ENCODE results near the gene CHST11.

The CHST11 gene

DNA sequence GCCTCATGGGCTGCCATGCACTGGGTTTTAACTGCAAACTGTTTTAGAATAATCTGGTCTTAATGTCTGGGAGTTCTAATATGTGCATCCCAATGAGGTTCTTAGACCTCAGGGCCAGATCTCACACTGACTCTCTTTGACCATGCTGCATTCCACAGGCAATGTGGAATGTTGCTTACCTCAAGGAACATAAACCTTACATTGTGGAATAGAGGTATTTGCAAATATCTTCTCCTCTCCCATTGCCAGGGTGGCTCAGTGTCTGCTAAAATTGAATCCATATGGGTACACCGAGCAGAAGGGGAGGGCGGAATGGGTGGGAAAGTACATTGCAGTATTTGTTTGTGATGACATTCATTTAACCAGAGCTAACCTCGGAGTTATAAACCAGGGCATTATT, 78.6 kb downstream of the CHST11 start:
- no peaks in the 10 kb centered on the region for H3K9me3 ChIP-seq (ENCODE audit: low read length)
- no peak overlapping the region for H3K9ac ChIP-seq (ENCODE audit: low read length)
- H3K36me3 ChIP-seq (ENCODE audit: insufficient read depth, low read length): no peaks in the 10 kb centered on the region
- H3K27ac ChIP-seq (ENCODE audit: low read depth, low read length): no peak overlapping the region
- H3K4me3 ChIP-seq (ENCODE audit: low read depth in 1 of 2, low read length in 2 of 2): no peak overlapping the region
- peaks cover 15% of the 10 kb centered on the region for H3K4me1 ChIP-seq (ENCODE audit: insufficient read depth, low read length)
- H3K27me3 ChIP-seq (ENCODE audit: control insufficient read depth in 1 of 2, insufficient read depth in 2 of 2, low read length in 2 of 2): no peaks in the 10 kb centered on the region

DNA sequence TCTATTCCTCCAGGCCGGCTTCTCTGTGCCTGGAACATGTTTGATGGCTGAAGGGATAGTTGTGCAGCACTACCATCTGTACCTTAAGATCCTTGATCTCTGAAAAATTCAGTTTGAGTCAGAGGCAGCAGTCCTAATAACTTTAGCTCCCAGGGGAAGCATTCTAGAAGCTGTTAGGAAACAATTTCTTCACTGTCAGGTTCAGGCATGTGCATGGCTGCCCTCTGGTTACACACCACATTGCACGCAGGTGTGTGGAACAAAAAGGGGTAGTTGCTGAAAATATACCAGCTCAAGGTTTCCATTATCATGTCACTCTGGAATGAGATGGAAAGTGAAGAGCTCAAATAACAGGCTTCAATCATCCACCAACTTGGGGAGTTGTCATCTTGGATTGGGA, 80.1 kb downstream of the CHST11 start:
- Histone ChIP-seq H3K27ac (ENCODE audit: low read depth, low read length) (no peak overlapping the region), H3K9me3 (ENCODE audit: low read length) (no peaks in the 10 kb centered on the region), H3K4me3 (ENCODE audit: low read depth in 1 of 2, low read length in 2 of 2) (no peak overlapping the region), H3K36me3 (ENCODE audit: insufficient read depth, low read length) (no peaks in the 10 kb centered on the region), H3K9ac (ENCODE audit: low read length) (no peak overlapping the region), H3K27me3 (ENCODE audit: control insufficient read depth in 1 of 2, insufficient read depth in 2 of 2, low read length in 2 of 2) (no peaks in the 10 kb centered on the region), H3K4me1 (ENCODE audit: insufficient read depth, low read length) (peaks cover 15% of the 10 kb centered on the region)

DNA sequence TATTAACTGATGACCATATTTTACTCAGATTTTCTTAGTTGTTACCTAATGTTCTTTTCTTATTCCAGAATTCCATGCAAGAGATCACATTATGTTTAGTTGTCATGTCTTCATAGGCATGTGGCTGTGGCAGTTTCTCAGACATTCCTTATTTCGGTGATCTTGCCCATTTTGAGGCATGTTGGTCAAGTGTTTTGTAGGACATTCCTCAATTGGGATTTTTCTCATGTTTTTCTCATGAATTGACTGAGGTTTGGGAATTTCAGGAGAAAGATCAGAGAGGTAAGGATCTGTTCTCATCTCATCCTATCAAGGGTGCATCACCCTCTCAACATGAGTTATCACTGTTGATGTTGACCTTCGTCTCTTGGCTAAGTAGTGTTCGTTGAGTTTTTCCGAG, 81.3 kb downstream of the CHST11 start:
- H3K4me3 ChIP-seq (ENCODE audit: low read depth in 1 of 2, low read length in 2 of 2): no peak overlapping the region
- no peaks in the 10 kb centered on the region for H3K27me3 ChIP-seq (ENCODE audit: control insufficient read depth in 1 of 2, insufficient read depth in 2 of 2, low read length in 2 of 2)
- no peaks in the 10 kb centered on the region for H3K9me3 ChIP-seq (ENCODE audit: low read length)
- no peaks in the 10 kb centered on the region for H3K36me3 ChIP-seq (ENCODE audit: insufficient read depth, low read length)
- H3K4me1 ChIP-seq (ENCODE audit: insufficient read depth, low read length): peaks cover 15% of the 10 kb centered on the region
- H3K9ac ChIP-seq (ENCODE audit: low read length): no peak overlapping the region
- H3K27ac ChIP-seq (ENCODE audit: low read depth, low read length): no peak overlapping the region

DNA sequence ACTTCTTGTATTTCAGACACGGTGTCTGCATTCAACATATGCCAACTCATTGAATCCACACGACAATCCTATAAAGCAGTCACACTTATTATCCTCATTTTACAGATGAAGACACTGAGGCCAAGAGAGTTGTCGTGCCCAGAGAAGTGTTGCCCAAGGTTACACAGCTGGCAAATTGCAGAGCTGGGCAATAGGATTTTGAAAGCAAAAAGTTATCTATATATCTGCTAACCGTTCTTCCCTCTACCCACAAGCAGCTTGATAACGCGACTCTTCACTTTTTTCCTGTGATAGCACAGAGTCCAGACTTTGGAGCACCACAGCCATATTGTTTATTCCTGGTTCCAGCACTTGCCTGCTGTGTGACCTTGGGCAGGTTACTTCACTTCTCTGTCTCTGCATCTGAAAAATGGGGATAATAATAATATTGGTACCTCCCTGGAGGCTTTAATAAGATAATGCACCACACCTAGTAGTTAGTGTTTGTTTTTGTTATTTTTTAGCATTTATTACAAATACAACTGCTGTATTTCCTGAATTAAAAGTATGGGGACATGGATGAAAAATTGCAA, 82.2 kb downstream of the CHST11 start:
- no peak overlapping the region for H3K4me3 ChIP-seq (ENCODE audit: low read depth in 1 of 2, low read length in 2 of 2)
- H3K9me3 ChIP-seq (ENCODE audit: low read length): no peaks in the 10 kb centered on the region
- H3K4me1 ChIP-seq (ENCODE audit: insufficient read depth, low read length): peaks cover 15% of the 10 kb centered on the region
- H3K27me3 ChIP-seq (ENCODE audit: control insufficient read depth in 1 of 2, insufficient read depth in 2 of 2, low read length in 2 of 2): no peaks in the 10 kb centered on the region
- H3K36me3 ChIP-seq (ENCODE audit: insufficient read depth, low read length): no peaks in the 10 kb centered on the region
- no peak overlapping the region for H3K9ac ChIP-seq (ENCODE audit: low read length)
- no peak overlapping the region for H3K27ac ChIP-seq (ENCODE audit: low read depth, low read length)

DNA sequence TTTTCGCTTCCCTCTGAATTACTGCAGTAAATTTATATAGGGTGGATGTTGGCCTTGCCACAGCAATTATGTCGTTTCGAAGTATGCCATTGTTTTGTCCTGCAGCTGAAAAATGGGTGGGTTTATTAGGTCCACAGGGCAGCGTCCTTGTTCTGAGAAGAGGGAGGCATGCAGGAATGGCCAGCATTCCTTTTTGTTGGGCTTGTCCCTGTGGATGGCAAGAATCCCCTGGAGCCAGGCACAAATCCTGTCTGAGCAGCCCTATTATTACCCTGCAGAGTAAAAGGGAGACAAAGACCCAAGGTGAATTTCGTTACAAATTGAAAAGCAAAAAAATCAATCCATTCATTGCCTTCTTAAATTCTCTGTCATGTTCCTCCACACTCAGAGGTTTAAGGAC, 88.1 kb downstream of the CHST11 start:
- no peak overlapping the region for H3K4me3 ChIP-seq (ENCODE audit: low read depth in 1 of 2, low read length in 2 of 2)
- no peak overlapping the region for H3K9ac ChIP-seq (ENCODE audit: low read length)
- H3K4me1 ChIP-seq (ENCODE audit: insufficient read depth, low read length): no peaks in the 10 kb centered on the region
- H3K36me3 ChIP-seq (ENCODE audit: insufficient read depth, low read length): no peaks in the 10 kb centered on the region
- no peaks in the 10 kb centered on the region for H3K9me3 ChIP-seq (ENCODE audit: low read length)
- H3K27me3 ChIP-seq (ENCODE audit: control insufficient read depth in 1 of 2, insufficient read depth in 2 of 2, low read length in 2 of 2): no peaks in the 10 kb centered on the region
- H3K27ac ChIP-seq (ENCODE audit: low read depth, low read length): no peak overlapping the region

DNA sequence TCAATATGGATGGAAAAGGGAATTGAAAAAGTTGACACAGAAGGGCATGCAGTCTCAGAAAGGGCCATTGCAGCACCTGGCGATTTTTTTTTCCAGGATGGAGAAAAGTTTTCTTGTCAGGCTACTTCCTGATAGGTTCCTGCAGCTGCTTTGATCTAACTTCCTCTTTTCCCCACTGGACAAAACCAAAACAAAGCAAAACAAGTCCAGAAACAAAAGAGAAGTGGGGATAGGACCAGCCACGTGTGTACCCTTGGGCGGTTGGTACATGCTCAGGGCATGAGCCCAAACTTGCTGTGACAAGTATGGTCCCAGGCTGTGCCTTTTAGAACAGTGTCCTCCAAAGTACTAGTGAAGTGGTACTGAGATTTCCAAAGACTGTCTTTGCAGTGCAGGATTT, 89.8 kb downstream of the CHST11 start:
- Histone ChIP-seq H3K36me3 (ENCODE audit: insufficient read depth, low read length) (no peaks in the 10 kb centered on the region), H3K27me3 (ENCODE audit: control insufficient read depth in 1 of 2, insufficient read depth in 2 of 2, low read length in 2 of 2) (no peaks in the 10 kb centered on the region), H3K4me1 (ENCODE audit: insufficient read depth, low read length) (no peaks in the 10 kb centered on the region), H3K4me3 (ENCODE audit: low read depth in 1 of 2, low read length in 2 of 2) (no peak overlapping the region), H3K9me3 (ENCODE audit: low read length) (no peaks in the 10 kb centered on the region), H3K9ac (ENCODE audit: low read length) (no peak overlapping the region), H3K27ac (ENCODE audit: low read depth, low read length) (no peak overlapping the region)

DNA sequence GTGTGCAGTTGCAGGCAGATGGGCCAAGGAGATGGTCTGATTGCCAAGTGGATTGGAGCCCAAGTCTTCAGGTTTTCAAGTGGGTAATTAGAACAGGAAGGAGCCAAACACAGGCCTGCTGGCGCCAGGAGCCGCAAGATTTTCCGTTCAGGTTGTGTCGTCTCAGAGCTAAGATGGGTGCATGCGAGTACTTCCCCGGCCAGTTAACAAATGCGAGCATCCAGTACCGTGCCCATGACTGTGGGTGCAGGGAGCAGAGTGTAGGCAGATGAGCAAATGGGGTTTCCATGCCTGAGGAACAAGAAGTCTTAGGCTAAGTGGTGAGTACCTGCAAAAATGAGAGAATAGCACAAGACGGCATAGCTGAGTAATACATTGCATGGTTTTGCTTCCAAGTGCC, 90.5 kb downstream of the CHST11 start:
- Histone ChIP-seq H3K27me3 (ENCODE audit: control insufficient read depth in 1 of 2, insufficient read depth in 2 of 2, low read length in 2 of 2) (no peaks in the 10 kb centered on the region), H3K4me3 (ENCODE audit: low read depth in 1 of 2, low read length in 2 of 2) (no peak overlapping the region), H3K9ac (ENCODE audit: low read length) (no peak overlapping the region), H3K4me1 (ENCODE audit: insufficient read depth, low read length) (no peaks in the 10 kb centered on the region), H3K9me3 (ENCODE audit: low read length) (no peaks in the 10 kb centered on the region), H3K27ac (ENCODE audit: low read depth, low read length) (no peak overlapping the region), H3K36me3 (ENCODE audit: insufficient read depth, low read length) (no peaks in the 10 kb centered on the region)

DNA sequence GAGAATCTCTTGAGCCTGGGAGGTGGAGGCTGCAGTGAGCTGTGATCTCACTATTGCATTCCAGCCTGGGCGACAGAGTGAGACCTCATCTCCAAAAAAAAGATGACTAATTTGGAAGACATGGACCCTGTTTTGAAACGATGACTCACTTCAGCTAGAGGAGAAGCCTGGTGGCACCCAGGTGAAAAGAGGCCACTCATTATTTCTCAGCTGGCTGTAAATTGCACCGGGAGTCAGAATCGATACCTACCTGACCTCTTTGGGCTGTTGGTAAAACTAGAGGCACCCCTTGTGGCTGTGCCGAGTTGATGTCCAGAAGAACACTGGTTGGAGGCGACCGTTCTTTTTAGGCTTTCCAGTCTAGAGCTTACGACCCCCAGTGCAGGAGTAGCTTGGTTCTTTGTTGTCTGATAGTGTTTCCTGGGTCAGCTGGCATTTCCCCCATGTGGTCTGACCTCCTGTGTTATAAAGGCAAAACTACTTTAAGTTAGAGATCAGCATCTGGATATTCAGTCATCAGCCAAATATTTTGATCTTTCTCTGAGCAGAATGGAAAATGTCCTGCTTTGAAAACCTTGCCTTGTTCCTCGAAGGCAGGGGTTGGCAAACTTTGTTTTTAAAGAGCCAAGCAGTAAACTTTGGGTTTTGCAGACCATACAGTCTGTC, 93.2 kb downstream of the CHST11 start:
- H3K36me3 ChIP-seq (ENCODE audit: insufficient read depth, low read length): no peaks in the 10 kb centered on the region
- no peaks in the 10 kb centered on the region for H3K4me1 ChIP-seq (ENCODE audit: insufficient read depth, low read length)
- no peak overlapping the region for H3K9ac ChIP-seq (ENCODE audit: low read length)
- peaks cover 3% of the 10 kb centered on the region for H3K9me3 ChIP-seq (ENCODE audit: low read length)
- no peak overlapping the region for H3K4me3 ChIP-seq (ENCODE audit: low read depth in 1 of 2, low read length in 2 of 2)
- H3K27me3 ChIP-seq (ENCODE audit: control insufficient read depth in 1 of 2, insufficient read depth in 2 of 2, low read length in 2 of 2): no peaks in the 10 kb centered on the region
- H3K27ac ChIP-seq (ENCODE audit: low read depth, low read length): no peak overlapping the region

DNA sequence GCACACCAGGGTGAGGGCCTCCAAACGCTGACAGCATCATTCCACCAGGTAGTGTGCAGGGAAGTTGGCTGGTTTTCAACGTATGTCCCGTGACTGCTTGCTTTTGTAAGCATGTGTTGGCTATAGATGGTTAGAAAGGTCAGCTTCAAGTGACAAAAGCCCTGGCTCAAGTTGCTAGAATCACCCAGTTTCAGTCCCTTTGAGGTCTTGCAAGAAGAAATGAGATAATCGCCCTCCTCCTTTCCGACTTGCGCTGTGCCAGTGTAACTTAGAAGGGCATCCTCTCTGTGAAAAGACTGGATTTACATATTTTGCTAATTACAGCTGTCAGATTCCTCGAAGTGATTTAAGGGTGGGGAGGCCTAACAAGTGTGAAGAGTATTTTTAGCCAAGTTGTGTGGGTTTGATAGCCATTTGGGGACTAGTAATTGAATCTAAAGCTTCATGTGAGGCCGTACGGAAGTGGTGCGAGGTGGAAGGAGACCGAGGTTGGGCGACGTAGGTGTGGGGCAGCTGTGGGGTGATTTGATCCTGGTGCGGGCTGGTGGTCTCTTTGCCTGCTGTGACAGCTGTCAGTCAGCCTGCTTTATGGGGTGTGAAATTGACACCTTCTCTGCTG, 94.7 kb downstream of the CHST11 start:
- H3K4me1 ChIP-seq (ENCODE audit: insufficient read depth, low read length): peaks cover 6% of the 10 kb centered on the region
- no peak overlapping the region for H3K9ac ChIP-seq (ENCODE audit: low read length)
- no peaks in the 10 kb centered on the region for H3K27me3 ChIP-seq (ENCODE audit: control insufficient read depth in 1 of 2, insufficient read depth in 2 of 2, low read length in 2 of 2)
- H3K4me3 ChIP-seq (ENCODE audit: low read depth in 1 of 2, low read length in 2 of 2): no peak overlapping the region
- H3K27ac ChIP-seq (ENCODE audit: low read depth, low read length): no peak overlapping the region
- H3K36me3 ChIP-seq (ENCODE audit: insufficient read depth, low read length): no peaks in the 10 kb centered on the region
- H3K9me3 ChIP-seq (ENCODE audit: low read length): peaks cover 3% of the 10 kb centered on the region

DNA sequence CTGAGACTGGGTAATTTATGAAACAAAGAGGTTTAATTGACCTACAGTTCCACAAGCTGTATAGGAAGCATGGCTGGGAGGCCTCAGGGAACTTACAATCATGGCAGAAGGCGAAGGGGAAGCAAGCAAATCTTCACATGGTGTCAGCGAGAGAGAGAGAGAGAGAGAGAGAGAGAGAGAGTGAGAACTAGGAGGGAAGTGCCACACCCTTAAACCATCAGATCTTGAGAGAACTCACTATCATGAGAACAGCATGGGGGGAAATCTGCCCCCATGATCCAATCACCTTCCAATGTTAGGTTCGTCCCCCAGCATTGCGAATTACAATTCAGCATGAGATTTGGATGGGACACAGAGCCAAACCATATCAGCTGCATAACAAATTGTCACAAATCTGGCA, 96.7 kb downstream of the CHST11 start:
- Histone ChIP-seq H3K4me1 (ENCODE audit: insufficient read depth, low read length) (peaks cover 6% of the 10 kb centered on the region), H3K4me3 (ENCODE audit: low read depth in 1 of 2, low read length in 2 of 2) (no peak overlapping the region), H3K27ac (ENCODE audit: low read depth, low read length) (no peak overlapping the region), H3K9ac (ENCODE audit: low read length) (no peak overlapping the region), H3K36me3 (ENCODE audit: insufficient read depth, low read length) (no peaks in the 10 kb centered on the region), H3K9me3 (ENCODE audit: low read length) (peaks cover 3% of the 10 kb centered on the region), H3K27me3 (ENCODE audit: control insufficient read depth in 1 of 2, insufficient read depth in 2 of 2, low read length in 2 of 2) (no peaks in the 10 kb centered on the region)

DNA sequence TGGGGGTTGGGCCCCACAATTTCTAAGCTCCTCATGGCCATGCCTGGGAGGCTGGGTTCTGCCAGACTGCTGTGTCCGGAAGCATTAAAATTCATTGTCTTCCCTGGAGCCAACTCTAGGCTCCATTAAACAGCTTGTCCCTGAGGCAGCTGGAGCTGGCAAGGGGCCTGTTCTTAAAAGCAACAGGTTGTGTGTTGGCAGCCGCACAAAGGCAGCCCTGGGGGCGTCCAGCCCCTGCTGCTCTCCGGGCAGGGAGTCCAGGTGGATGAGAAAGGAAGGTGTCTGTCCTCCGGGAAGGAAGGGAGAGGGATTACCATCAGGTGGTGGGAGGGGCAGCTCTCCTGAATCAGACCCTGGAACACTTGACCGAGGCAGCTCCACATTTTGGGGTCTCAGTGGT, 98.9 kb downstream of the CHST11 start:
- H3K36me3 ChIP-seq (ENCODE audit: insufficient read depth, low read length): no peaks in the 10 kb centered on the region
- peaks cover 3% of the 10 kb centered on the region for H3K9me3 ChIP-seq (ENCODE audit: low read length)
- no peak overlapping the region for H3K27ac ChIP-seq (ENCODE audit: low read depth, low read length)
- H3K27me3 ChIP-seq (ENCODE audit: control insufficient read depth in 1 of 2, insufficient read depth in 2 of 2, low read length in 2 of 2): no peaks in the 10 kb centered on the region
- H3K9ac ChIP-seq (ENCODE audit: low read length): no peak overlapping the region
- H3K4me1 ChIP-seq (ENCODE audit: insufficient read depth, low read length): peaks cover 6% of the 10 kb centered on the region
- H3K4me3 ChIP-seq (ENCODE audit: low read depth in 1 of 2, low read length in 2 of 2): no peak overlapping the region
